Measurements from ENCODE around the gene SRSF10. TPM values are rescaled to one million over a fixed set of nuclear protein-coding genes. Genes with fewer than 3 reads are reported as not detected.

Gene SRSF10
- polyA plus RNA-seq, 3 donors: 66.6 to 76.2 (median 75.6) TPM

GRCh38 chr1:24007079-24007478 is 27.0 kb upstream of the SRSF10 start:
- H3K9me3 ChIP-seq (replicated peaks in 1 of 2; ENCODE audit: control insufficient read depth in 1 of 2, insufficient read depth in 1 of 2, low read length in 2 of 2): no peaks in the 10 kb centered on the region
- no peaks in the 10 kb centered on the region for H3K27me3 ChIP-seq (ENCODE audit: control insufficient read depth in 2 of 2, insufficient read depth in 2 of 2, low read length in 2 of 2)
- H2AFZ ChIP-seq (ENCODE audit: insufficient read depth, low read depth, low read length, poor library complexity, severe bottlenecking): no peak overlapping the region
- H3K4me1 Mint-ChIP-seq: peaks cover 2% of the 10 kb centered on the region
- H4K20me1 ChIP-seq (ENCODE audit: insufficient read depth, low read length): no peaks in the 10 kb centered on the region
- no peak for TF ChIP-seq CTCF (IDR thresholded peaks at IDR 0.05)
- H3K4me3 Mint-ChIP-seq: no peak overlapping the region
- H3K4me2 ChIP-seq (replicated peaks; ENCODE audit: extremely low read depth, low read length, poor library complexity, severe bottlenecking): no peak overlapping the region
- intact Hi-C loops (cut with micrococcal nuclease): no loop called here
- no peak for DNase-seq
- H3K27ac ChIP-seq (ENCODE audit: low read depth in 1 of 2, low read length in 2 of 2): no peak overlapping the region
- H3K4me1 ChIP-seq (ENCODE audit: control insufficient read depth in 1 of 2, insufficient read depth in 2 of 2, low read length in 2 of 2): no peaks in the 10 kb centered on the region
- peaks cover 5 to 24% (median 9%) of the 10 kb centered on the region in 3 donors for H3K27me3 Mint-ChIP-seq (ENCODE audit: low read depth in 3 of 3)
- no peaks in the 10 kb centered on the region for H3K79me2 ChIP-seq (ENCODE audit: insufficient read depth, low read length)
- H3K9ac ChIP-seq (ENCODE audit: insufficient read depth, low read length, poor library complexity, severe bottlenecking): no peak overlapping the region
- no peak overlapping the region for H3K27ac Mint-ChIP-seq
- no peaks in the 10 kb centered on the region for H3K36me3 ChIP-seq (replicated peaks in 1 of 2; ENCODE audit: control insufficient read depth in 1 of 2, insufficient read depth in 2 of 2, low read length in 2 of 2)
- peaks cover 0 to 3% (median 0%) of the 10 kb centered on the region in 7 donors for H3K9me3 Mint-ChIP-seq
- H3K4me3 ChIP-seq (replicated peaks in 1 of 3; ENCODE audit: low read depth in 2 of 3, low read length in 3 of 3): no peak overlapping the region
- H3K36me3 Mint-ChIP-seq: no peaks in the 10 kb centered on the region

- H3K27me3 Mint-ChIP-seq (ENCODE audit: low read depth in 3 of 3): peaks cover 5 to 20% (median 5%) of the 10 kb centered on the region in 3 donors
- Histone ChIP-seq H3K9ac (ENCODE audit: insufficient read depth, low read length, poor library complexity, severe bottlenecking) (no peak overlapping the region), H3K4me2 (replicated peaks; ENCODE audit: extremely low read depth, low read length, poor library complexity, severe bottlenecking) (no peak overlapping the region), H3K36me3 (replicated peaks in 1 of 2; ENCODE audit: control insufficient read depth in 1 of 2, insufficient read depth in 2 of 2, low read length in 2 of 2) (no peaks in the 10 kb centered on the region), H2AFZ (ENCODE audit: insufficient read depth, low read depth, low read length, poor library complexity, severe bottlenecking) (no peak overlapping the region), H3K79me2 (ENCODE audit: insufficient read depth, low read length) (no peaks in the 10 kb centered on the region), H3K4me1 (ENCODE audit: control insufficient read depth in 1 of 2, insufficient read depth in 2 of 2, low read length in 2 of 2) (no peaks in the 10 kb centered on the region), H4K20me1 (ENCODE audit: insufficient read depth, low read length) (no peaks in the 10 kb centered on the region), H3K27ac (ENCODE audit: low read depth in 1 of 2, low read length in 2 of 2) (no peak overlapping the region), H3K4me3 (replicated peaks in 1 of 3; ENCODE audit: low read depth in 2 of 3, low read length in 3 of 3) (no peak overlapping the region), H3K27me3 (ENCODE audit: control insufficient read depth in 2 of 2, insufficient read depth in 2 of 2, low read length in 2 of 2) (no peaks in the 10 kb centered on the region), H3K9me3 (replicated peaks in 1 of 2; ENCODE audit: control insufficient read depth in 1 of 2, insufficient read depth in 1 of 2, low read length in 2 of 2) (no peaks in the 10 kb centered on the region)
- peaks cover 0 to 5% (median 0%) of the 10 kb centered on the region in 7 donors for H3K9me3 Mint-ChIP-seq
- intact Hi-C loops (cut with micrococcal nuclease): no loop called here
- no peak overlapping the region for H3K27ac Mint-ChIP-seq
- no peaks in the 10 kb centered on the region for H3K4me1 Mint-ChIP-seq
- no peak for DNase-seq
- TF ChIP-seq CTCF (IDR thresholded peaks at IDR 0.05): no peak
- WGBS (ENCODE audit: insufficient coverage): 96% methylated on average over 3 of the region's 3 CpGs
- no peaks in the 10 kb centered on the region for H3K36me3 Mint-ChIP-seq
- no peak overlapping the region for H3K4me3 Mint-ChIP-seq
Observed at GRCh38 chr1:24005163-24005562, 25.0 kb upstream of the SRSF10 start.
